Superior temporal gyrus (tissue), 1 donor: ENCODE results near the gene ABI1.
A peak's percentile ranks its signal among the peaks of the same experiment; 100 is the strongest.

Experiments
- DNase-seq: peaks from one replicate; pipeline ENCODE4 v3.0.0-alpha.2; 2016; ENCODE audit errors: extremely low spot score

The ABI1 gene

GRCh38 chr10:26714415-26715136 lies 146.2 kb downstream of the ABI1 start:
- DNase-seq = no peak

- no peak for DNase-seq
Observed at GRCh38 chr10:26711324-26711723, 149.4 kb downstream of the ABI1 start.

- DNase-seq = no peak
Observed at GRCh38 chr10:26706936-26707335, 153.8 kb downstream of the ABI1 start.

GRCh38 chr10:26706206-26706605 lies 154.6 kb downstream of the ABI1 start:
- no peak for DNase-seq

- DNase-seq = no peak
Observed at GRCh38 chr10:26703974-26704373, 156.8 kb downstream of the ABI1 start.

- no peak for DNase-seq
Observed at GRCh38 chr10:26703096-26703495, 157.7 kb downstream of the ABI1 start.

- no peak for DNase-seq
Observed at GRCh38 chr10:26700884-26701630, 159.7 kb downstream of the ABI1 start.

GRCh38 chr10:26699631-26700030 lies 161.1 kb downstream of the ABI1 start:
- no peak for DNase-seq

- DNase-seq = no peak
Observed at GRCh38 chr10:26698909-26699308, 161.8 kb downstream of the ABI1 start.

GRCh38 chr10:26697922-26698608 lies 162.7 kb downstream of the ABI1 start:
- no peak for DNase-seq

- DNase-seq = peak; percentile 78
Observed at GRCh38 chr10:26697163-26697921, 163.4 kb downstream of the ABI1 start, which contains the start of gene PDSS1. Gene PDSS1 (plus strand): TSS chr10:26697701. CDS start chr10:26697712, 11 bp downstream.

GRCh38 chr10:26696786-26697162 lies 164.0 kb downstream of the ABI1 start:
- DNase-seq = no peak
